GM23338 (cell line): ENCODE data around the gene TNS1. TPM values are rescaled to one million over a fixed set of nuclear protein-coding genes. Genes with fewer than 3 reads are reported as not detected.

Experiments
- ATAC-seq: fragments of 200-7000 bp; cut with Tn5 transposase; 3 replicates; pipeline ENCODE4 v1.9.1; 2020
- DNase-seq: peaks from one replicate; pipeline ENCODE4 v3.0.0-alpha.2; 2015; ENCODE audit warnings: low spot score
- H2AFZ ChIP-seq: fragments of 200-600 bp; sonication (generic); 2 replicates; pipeline ENCODE4 v1.8.0; 2016; ENCODE audit warnings: antibody characterized with exemption, mild to moderate bottlenecking, moderate library complexity
- H3F3A ChIP-seq: fragments of 200-600 bp; sonication (generic); replicated peaks from 2 replicates; pipeline ENCODE4 v1.8.0; 2017; ENCODE audit warnings: antibody characterized with exemption, mixed run types, low read depth
- H3K27ac ChIP-seq: fragments of 200-600 bp; sonication (generic); 2 replicates; pipeline ENCODE4 v1.6.1; 2016; ENCODE audit warnings: low read depth
- H3K27me3 ChIP-seq: fragments of 200-600 bp; sonication (generic); 2 replicates; pipeline ENCODE4 v1.8.0; 2016; ENCODE audit warnings: mild to moderate bottlenecking, mixed run types, moderate library complexity; ENCODE audit not compliant: insufficient read depth
- H3K36me3 ChIP-seq: fragments of 200-600 bp; sonication (generic); 2 replicates; pipeline ENCODE4 v1.8.0; 2016; ENCODE audit warnings: mild to moderate bottlenecking; ENCODE audit not compliant: insufficient read depth
- H3K4me1 ChIP-seq: fragments of 200-600 bp; sonication (generic); 2 replicates; pipeline ENCODE4 v1.8.0; 2016; ENCODE audit warnings: mild to moderate bottlenecking, moderate library complexity; ENCODE audit not compliant: insufficient read depth
- H3K4me2 ChIP-seq: fragments of 200-600 bp; sonication (generic); 2 replicates; pipeline ENCODE4 v1.7.1; 2017; ENCODE audit warnings: mixed run types
- H3K4me3 ChIP-seq: fragments of 200-600 bp; sonication (generic); 2 replicates; pipeline ENCODE4 v1.6.1; 2016; ENCODE audit warnings: mixed run types
- H3K79me2 ChIP-seq: fragments of 200-600 bp; sonication (generic); replicated peaks from 2 replicates; pipeline ENCODE4 v1.8.0; 2017; ENCODE audit warnings: mild to moderate bottlenecking; ENCODE audit not compliant: insufficient read depth
- H3K9me2 ChIP-seq: fragments of 200-600 bp; sonication (generic); 2 replicates; pipeline ENCODE4 v1.8.0; 2017; ENCODE audit not compliant: insufficient read depth
- H4K20me1 ChIP-seq: fragments of 200-600 bp; sonication (generic); replicated peaks from 2 replicates; pipeline ENCODE4 v1.8.0; 2017; ENCODE audit warnings: mild to moderate bottlenecking; ENCODE audit not compliant: insufficient read depth
- H3K27ac Mint-ChIP-seq: 2 replicates; pipeline ENCODE4 v1.8.0; 2020; ENCODE audit warnings: inconsistent platforms, mild to moderate bottlenecking, moderate library complexity, mixed read lengths
- H3K27me3 Mint-ChIP-seq: 3 replicates; pipeline ENCODE4 v1.8.0; 2022; ENCODE audit warnings: low read depth, mild to moderate bottlenecking, moderate library complexity, mixed read lengths, inconsistent platforms; ENCODE audit not compliant: insufficient read depth, poor library complexity
- H3K36me3 Mint-ChIP-seq: 3 replicates; pipeline ENCODE4 v1.8.0; 2021; ENCODE audit warnings: low read depth, mild to moderate bottlenecking, inconsistent platforms, moderate library complexity, mixed read lengths
- H3K4me1 Mint-ChIP-seq: 3 replicates; pipeline ENCODE4 v1.8.0; 2020; ENCODE audit warnings: mild to moderate bottlenecking, inconsistent platforms, mixed read lengths
- H3K4me3 Mint-ChIP-seq: 3 replicates; pipeline ENCODE4 v1.8.0; 2021; ENCODE audit warnings: moderate library complexity, mild to moderate bottlenecking, inconsistent platforms, mixed read lengths
- H3K9me3 Mint-ChIP-seq: 3 replicates; pipeline ENCODE4 v1.8.0; 2020; ENCODE audit warnings: moderate library complexity, mild to moderate bottlenecking, inconsistent platforms, mixed read lengths
- CREB1 ChIP-seq: fragments of 250-450 bp; sonication (Bioruptor Pico); IDR thresholded peaks from 2 replicates; pipeline ENCODE4 v1.5.0; 2020; ENCODE audit warnings: low read depth, mild to moderate bottlenecking, moderate library complexity
- CTCF ChIP-seq, 2 experiments: fragments of 200-600 bp in 1 of 2; sonication (generic) in 1 of 2; conservative IDR thresholded peaks; 2 replicates each; pipeline versions ENCODE4 v1.5.1 to v1.6.1; 2016 to 2017; ENCODE audit warnings: antibody characterized with exemption in 2 of 2, low read depth in 2 of 2, mild to moderate bottlenecking in 2 of 2, moderate library complexity in 1 of 2
- JUNB ChIP-seq: IDR thresholded peaks from one replicate; pipeline ENCODE4 v1.6.1; 2016; ENCODE audit warnings: antibody characterized with exemption; ENCODE audit not compliant: unreplicated experiment
- NANOG ChIP-seq: IDR thresholded peaks from 2 replicates; pipeline ENCODE4 v1.6.1; 2016; ENCODE audit warnings: antibody characterized with exemption, borderline replicate concordance
- POLR2AphosphoS5 ChIP-seq: IDR thresholded peaks from 2 replicates; pipeline ENCODE4 v1.6.1; 2016; ENCODE audit warnings: antibody characterized with exemption, low read depth
- STAT1 ChIP-seq: IDR thresholded peaks from one replicate; pipeline ENCODE4 v1.6.1; 2016; ENCODE audit warnings: antibody characterized with exemption; ENCODE audit not compliant: unreplicated experiment
- ZNF114 ChIP-seq: fragments of 250-450 bp; sonication (Bioruptor Pico); IDR thresholded peaks from 2 replicates; pipeline ENCODE4 v1.5.0; 2020; ENCODE audit warnings: mild to moderate bottlenecking, moderate library complexity
- ZNF462 ChIP-seq: fragments of 250-450 bp; sonication (Bioruptor Pico); IDR thresholded peaks from 2 replicates; pipeline ENCODE4 v1.5.0; 2020; ENCODE audit warnings: mild to moderate bottlenecking, moderate library complexity
- polyA plus RNA-seq: library from polyadenylated mRNA; unstranded; fragments of >200 nt; fragmentation: Nextera tagmentation; extraction: Ambion mirVana; gene quantifications from 2 replicates; pipeline ENCODE4 v1.2.1, GENCODE V29; 2016
- total RNA-seq: library from RNA; depleted of rRNA; stranded (reverse); fragments of >200 nt; shearing (Covaris generic); gene quantifications from 2 replicates; pipeline ENCODE4 v1.2.3, GENCODE V29; 2014

The TNS1 gene
- total and polyA plus RNA-seq, 2 experiments from 2014 or later, result 2.0 to 7.4 TPM

- TF ChIP-seq CTCF (conservative IDR thresholded peaks at IDR 0.05; ENCODE audit: low read depth in 2 of 2) (no peak), JUNB (no peak), POLR2AphosphoS5 (no peak), ZNF462 (CRISPR knock-in tag) (no peak), ZNF114 (CRISPR knock-in tag) (no peak), STAT1 (no peak)
Observed at GRCh38 chr2:217816396-217816869, 186.4 kb downstream of the TNS1 start (continued).

GRCh38 chr2:217813828-217814227, 189.0 kb downstream of the TNS1 start:
- no peak overlapping the region for H3K27ac Mint-ChIP-seq
- no peak overlapping the region for H2AFZ ChIP-seq
- H3K27me3 Mint-ChIP-seq, result peaks cover 5% of the 10 kb centered on the region
- no peaks in the 10 kb centered on the region for H3K9me2 ChIP-seq
- no peaks in the 10 kb centered on the region for H4K20me1 ChIP-seq
- H3K27me3 ChIP-seq, result no peaks in the 10 kb centered on the region
- H3K4me2 ChIP-seq, result no peak overlapping the region
- no peaks in the 10 kb centered on the region for H3K4me1 Mint-ChIP-seq
- H3K27ac ChIP-seq, result no peak overlapping the region
- no peaks in the 10 kb centered on the region for H3F3A ChIP-seq
- H3K4me1 ChIP-seq, result no peaks in the 10 kb centered on the region
- H3K4me3 Mint-ChIP-seq, result no peak overlapping the region
- DNase-seq (no peak), ATAC-seq (no peak)
- TF ChIP-seq NANOG (no peak), CREB1 (CRISPR knock-in tag) (no peak)
- peaks cover 12% of the 10 kb centered on the region for H3K36me3 Mint-ChIP-seq
- peaks cover 3% of the 10 kb centered on the region; the same call in 1 of the 3 replicates for H3K9me3 Mint-ChIP-seq
- no peaks in the 10 kb centered on the region for H3K79me2 ChIP-seq
- no peaks in the 10 kb centered on the region for H3K36me3 ChIP-seq
- H3K4me3 ChIP-seq, result no peak overlapping the region
